IMR-90 (cell line): ENCODE results near the gene FBXW11. TPM values are rescaled to one million over a fixed set of nuclear protein-coding genes. Genes with fewer than 3 reads are reported as not detected.

Experiments used
- ATAC-seq: fragments of 200-7000 bp; cut with Tn5 transposase; 2 replicates; pipeline ENCODE4 v1.9.1; 2020; ENCODE audit warnings: low read depth, mild to moderate bottlenecking, moderate library complexity
- BruUV-seq: library from RNA; stranded (reverse); fragments of 400-500 nt; replicated peaks from 2 replicates; lab custom pipeline; 2021; lab: Mats Ljungman, UMichigan
- CTCF ChIA-PET: fragments of 300-600 bp; formaldehyde crosslinking; extraction: SDS; loops from one replicate; lab custom pipeline; 2021; ENCODE audit warnings: antibody characterized with exemption; lab: Yijun Ruan, JAX
- POLR2A ChIA-PET: fragments of 300-600 bp; sonication (Branson Sonifier 250); formaldehyde crosslinking; loops from one replicate; lab custom pipeline; 2022; ENCODE audit warnings: antibody characterized with exemption; ENCODE audit not compliant: unreplicated experiment; lab: Charles Lee
- DNase-seq: peaks from one replicate; pipeline ENCODE4 v3.0.0; 2013
- H2AFZ ChIP-seq: replicated peaks from 2 replicates; pipeline ENCODE3; 2013; ENCODE audit warnings: low read length, mild to moderate bottlenecking; ENCODE audit not compliant: poor library complexity
- H2AK5ac ChIP-seq: 2 replicates; pipeline ENCODE4 v1.6.1; 2013; ENCODE audit warnings: low read depth, low read length, inconsistent platforms
- H2AK9ac ChIP-seq: replicated peaks from 2 replicates; pipeline ENCODE3; 2013; ENCODE audit warnings: mild to moderate bottlenecking, low read depth, low read length, moderate library complexity; ENCODE audit not compliant: poor library complexity
- H2BK120ac ChIP-seq: 2 replicates; pipeline ENCODE4 v1.6.1; 2013; ENCODE audit warnings: low read depth, low read length, inconsistent platforms
- H2BK15ac ChIP-seq: 3 replicates; pipeline ENCODE4 v1.6.1; 2013; ENCODE audit warnings: low read depth, low read length, inconsistent platforms
- H2BK20ac ChIP-seq: 2 replicates; pipeline ENCODE4 v1.6.1; 2013; ENCODE audit warnings: low read depth, mild to moderate bottlenecking, inconsistent platforms, low read length, moderate library complexity
- H2BK5ac ChIP-seq: 2 replicates; pipeline ENCODE4 v1.6.1; 2013; ENCODE audit warnings: mild to moderate bottlenecking, low read depth, low read length, inconsistent platforms; ENCODE audit not compliant: poor library complexity, severe bottlenecking
- H3K14ac ChIP-seq: replicated peaks from 2 replicates; pipeline ENCODE4 v1.6.1; 2013; ENCODE audit warnings: low read depth, low read length, inconsistent platforms
- H3K18ac ChIP-seq: 2 replicates; pipeline ENCODE4 v1.6.1; 2013; ENCODE audit warnings: low read depth, low read length, control low read depth
- H3K23ac ChIP-seq: 2 replicates; pipeline ENCODE4 v1.6.1; 2013; ENCODE audit warnings: low read depth, low read length, inconsistent platforms
- H3K27ac ChIP-seq: 2 replicates; pipeline ENCODE4 v1.5.1; 2013; ENCODE audit warnings: mild to moderate bottlenecking, control low read depth, low read length; ENCODE audit not compliant: insufficient read depth
- H3K27me3 ChIP-seq: 2 replicates; pipeline ENCODE4 v1.6.1; 2013; ENCODE audit warnings: low read length; ENCODE audit not compliant: control insufficient read depth, insufficient read depth
- H3K36me3 ChIP-seq: 2 replicates; pipeline ENCODE4 v1.6.1; 2013; ENCODE audit warnings: low read length, mixed read lengths; ENCODE audit not compliant: control insufficient read depth, insufficient read depth
- H3K4ac ChIP-seq: 2 replicates; pipeline ENCODE4 v1.6.1; 2013; ENCODE audit warnings: low read depth, low read length, inconsistent platforms
- H3K4me1 ChIP-seq: 2 replicates; pipeline ENCODE4 v1.6.1; 2013; ENCODE audit warnings: low read length, mixed read lengths; ENCODE audit not compliant: control insufficient read depth, insufficient read depth
- H3K4me2 ChIP-seq: 2 replicates; pipeline ENCODE4 v1.6.1; 2013; ENCODE audit warnings: low read depth, mild to moderate bottlenecking, control low read depth, low read length, moderate library complexity
- H3K4me3 ChIP-seq: 2 replicates; pipeline ENCODE4 v1.5.1; 2013; ENCODE audit warnings: low read depth, mild to moderate bottlenecking, control low read depth, low read length, moderate library complexity; ENCODE audit not compliant: insufficient read depth
- H3K56ac ChIP-seq: 2 replicates; pipeline ENCODE4 v1.6.1; 2013; ENCODE audit warnings: low read length, inconsistent platforms; ENCODE audit not compliant: insufficient read depth; ENCODE audit errors: extremely low read depth
- H3K79me1 ChIP-seq, 2 experiments: 2 replicates each; pipeline ENCODE4 v1.6.1; 2013; ENCODE audit warnings: low read length in 2 of 2, inconsistent platforms in 1 of 2, low read depth in 1 of 2
- H3K9ac ChIP-seq: 2 replicates; pipeline ENCODE4 v1.6.1; 2013; ENCODE audit warnings: low read depth, low read length, control low read depth
- H3K9me1 ChIP-seq: 2 replicates; pipeline ENCODE4 v1.6.1; 2013; ENCODE audit warnings: low read length, inconsistent platforms; ENCODE audit not compliant: insufficient read depth
- H3K9me3 ChIP-seq: 2 replicates; pipeline ENCODE4 v1.6.1; 2013; ENCODE audit warnings: low read length; ENCODE audit not compliant: control insufficient read depth, insufficient read depth
- H4K20me1 ChIP-seq: 2 replicates; pipeline ENCODE4 v1.6.1; 2013; ENCODE audit warnings: low read length, inconsistent platforms; ENCODE audit not compliant: insufficient read depth
- H4K5ac ChIP-seq: 2 replicates; pipeline ENCODE4 v1.6.1; 2013; ENCODE audit warnings: mild to moderate bottlenecking, low read depth, low read length, control low read depth
- H4K8ac ChIP-seq, 2 experiments: 2 replicates each; pipeline ENCODE4 v1.6.1; 2013; ENCODE audit warnings: low read depth in 2 of 2, low read length in 2 of 2, control low read depth in 1 of 2, inconsistent platforms in 1 of 2
- H4K91ac ChIP-seq: 2 replicates; pipeline ENCODE4 v1.6.1; 2013; ENCODE audit warnings: low read depth, low read length, inconsistent platforms; ENCODE audit not compliant: insufficient read depth
- BHLHE40 ChIP-seq: fragments of 150-350 bp; IDR thresholded peaks from 2 replicates; pipeline ENCODE4 v1.6.1; 2016; ENCODE audit warnings: mild to moderate bottlenecking, low read depth, low read length
- CHD1 ChIP-seq: IDR thresholded peaks from 2 replicates; pipeline ENCODE4 v1.6.1; 2012; ENCODE audit warnings: low read depth, low read length, improper control_type of control experiment
- FOS ChIP-seq: fragments of 150-350 bp; IDR thresholded peaks from 2 replicates; pipeline ENCODE4 v1.6.1; 2016; ENCODE audit warnings: low read depth, low read length
- MAFK ChIP-seq: IDR thresholded peaks from 2 replicates; pipeline ENCODE4 v1.6.1; 2012; ENCODE audit warnings: low read depth, low read length, improper control_type of control experiment
- NFE2L2 ChIP-seq: fragments of 150-350 bp; IDR thresholded peaks from 2 replicates; pipeline ENCODE4 v1.6.1; 2016; ENCODE audit warnings: low read depth, mild to moderate bottlenecking, low read length
- POLR2A ChIP-seq: IDR thresholded peaks from 2 replicates; pipeline ENCODE4 v1.6.1; 2012; ENCODE audit warnings: mild to moderate bottlenecking, low read depth, low read length
- RAD21 ChIP-seq: IDR thresholded peaks from 2 replicates; pipeline ENCODE4 v1.6.1; 2012; ENCODE audit warnings: low read length, improper control_type of control experiment
- RCOR1 ChIP-seq: IDR thresholded peaks from 2 replicates; pipeline ENCODE4 v1.6.1; 2012; ENCODE audit warnings: mild to moderate bottlenecking, low read length, improper control_type of control experiment; ENCODE audit not compliant: insufficient replicate concordance
- RFX5 ChIP-seq: IDR thresholded peaks from 2 replicates; pipeline ENCODE4 v1.8.0; 2012; ENCODE audit warnings: low read depth, mild to moderate bottlenecking, low read length, moderate library complexity
- SMC3 ChIP-seq: fragments of 150-350 bp; IDR thresholded peaks from 2 replicates; pipeline ENCODE4 v1.6.1; 2016; ENCODE audit warnings: low read depth, mild to moderate bottlenecking, antibody characterized with exemption, low read length, moderate library complexity
- USF2 ChIP-seq: fragments of 150-350 bp; IDR thresholded peaks from 2 replicates; pipeline ENCODE4 v1.6.1; 2017; ENCODE audit warnings: mild to moderate bottlenecking, antibody characterized with exemption, low read length, low read depth
- WGBS, 2 experiments: methylation state at CpG; one replicate each; pipeline versions ENCODE4 v1.1.5 to v1.1.7; 2013; ENCODE audit warnings: missing lambda C conversion rate in 2 of 2; ENCODE audit not compliant: insufficient read length in 1 of 2; ENCODE audit errors: extremely low coverage in 2 of 2; 5-methylcytosine and 5-hydroxymethylcytosine counted together
- dilution Hi-C: fragments of 300-500 bp; cut with HindIII; formaldehyde crosslinking; loops from one replicate; pipeline ENCODE4 v1.14.3; 2018; ENCODE audit warnings: low sequenced_read_pairs; ENCODE audit not compliant: unreplicated experiment
- in situ Hi-C: fragments of 300-500 bp; cut with MboI; formaldehyde crosslinking; loops from 3 replicates; pipeline ENCODE4 v1.14.3; 2019; ENCODE audit warnings: low sequenced_read_pairs, inconsistent platforms, mixed read lengths
- intact Hi-C: fragments of 100-400 bp; cut with micrococcal nuclease; formaldehyde crosslinking; loops from 2 replicates; pipeline ENCODE4 v1.10.0; 2022
- polyA plus RNA-seq, 3 experiments: library from polyadenylated mRNA; depleted of rRNA; stranded (reverse); fragments of >200 nt; gene quantifications; 2 replicates each; pipeline ENCODE4 v1.2.3, GENCODE V29; 2012; ENCODE audit warnings: low replicate concordance in 1 of 3
- total RNA-seq: library from RNA; depleted of rRNA; stranded (reverse); fragments of >200 nt; gene quantifications from 2 replicates; pipeline ENCODE4 v1.2.3, GENCODE V29; 2012
- TF ChIP-seq, protein P1 (sequence below): fragments of 150-350 bp; IDR thresholded peaks from 2 replicates; pipeline ENCODE4 v1.6.1; 2016; ENCODE audit warnings: low read depth, mild to moderate bottlenecking, low read length, moderate library complexity, borderline replicate concordance
- TF ChIP-seq, protein P2 (sequence below): conservative IDR thresholded peaks from 2 replicates; pipeline ENCODE4 v1.5.1; 2012; ENCODE audit warnings: mild to moderate bottlenecking, low read depth, low read length, improper control_type of control experiment

FBXW11 gene
- total and polyA plus RNA-seq, 2 of the 4 experiments (the other 2 are of a cell fraction), result 34.3 to 97.1 TPM

GRCh38 chr5:171842777-171843328 lies 163.6 kb downstream of the FBXW11 start:
- H3K9me3 ChIP-seq, result no peaks in the 10 kb centered on the region
- no peak overlapping the region for H3K4ac ChIP-seq
- H2BK15ac ChIP-seq, result no peak overlapping the region
- no peak for TF ChIP-seq RFX5
- no peak for TF ChIP-seq RCOR1
- TF ChIP-seq NFE2L2, result no peak
- TF ChIP-seq CHD1, result no peak
- no peak for TF ChIP-seq RAD21
- no peak for TF ChIP-seq BHLHE40
- TF ChIP-seq, protein P1, sequence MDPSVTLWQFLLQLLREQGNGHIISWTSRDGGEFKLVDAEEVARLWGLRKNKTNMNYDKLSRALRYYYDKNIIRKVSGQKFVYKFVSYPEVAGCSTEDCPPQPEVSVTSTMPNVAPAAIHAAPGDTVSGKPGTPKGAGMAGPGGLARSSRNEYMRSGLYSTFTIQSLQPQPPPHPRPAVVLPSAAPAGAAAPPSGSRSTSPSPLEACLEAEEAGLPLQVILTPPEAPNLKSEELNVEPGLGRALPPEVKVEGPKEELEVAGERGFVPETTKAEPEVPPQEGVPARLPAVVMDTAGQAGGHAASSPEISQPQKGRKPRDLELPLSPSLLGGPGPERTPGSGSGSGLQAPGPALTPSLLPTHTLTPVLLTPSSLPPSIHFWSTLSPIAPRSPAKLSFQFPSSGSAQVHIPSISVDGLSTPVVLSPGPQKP, result no peak
- TF ChIP-seq MAFK, result no peak
- no peak for TF ChIP-seq POLR2A
- no peak for TF ChIP-seq USF2
- TF ChIP-seq SMC3, result no peak
- TF ChIP-seq FOS, result no peak
- TF ChIP-seq, protein P2, sequence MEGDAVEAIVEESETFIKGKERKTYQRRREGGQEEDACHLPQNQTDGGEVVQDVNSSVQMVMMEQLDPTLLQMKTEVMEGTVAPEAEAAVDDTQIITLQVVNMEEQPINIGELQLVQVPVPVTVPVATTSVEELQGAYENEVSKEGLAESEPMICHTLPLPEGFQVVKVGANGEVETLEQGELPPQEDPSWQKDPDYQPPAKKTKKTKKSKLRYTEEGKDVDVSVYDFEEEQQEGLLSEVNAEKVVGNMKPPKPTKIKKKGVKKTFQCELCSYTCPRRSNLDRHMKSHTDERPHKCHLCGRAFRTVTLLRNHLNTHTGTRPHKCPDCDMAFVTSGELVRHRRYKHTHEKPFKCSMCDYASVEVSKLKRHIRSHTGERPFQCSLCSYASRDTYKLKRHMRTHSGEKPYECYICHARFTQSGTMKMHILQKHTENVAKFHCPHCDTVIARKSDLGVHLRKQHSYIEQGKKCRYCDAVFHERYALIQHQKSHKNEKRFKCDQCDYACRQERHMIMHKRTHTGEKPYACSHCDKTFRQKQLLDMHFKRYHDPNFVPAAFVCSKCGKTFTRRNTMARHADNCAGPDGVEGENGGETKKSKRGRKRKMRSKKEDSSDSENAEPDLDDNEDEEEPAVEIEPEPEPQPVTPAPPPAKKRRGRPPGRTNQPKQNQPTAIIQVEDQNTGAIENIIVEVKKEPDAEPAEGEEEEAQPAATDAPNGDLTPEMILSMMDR, result no peak
- CTCF ChIA-PET, result no interaction called here
- H4K5ac ChIP-seq, result no peak overlapping the region
- no peak overlapping the region for H3K14ac ChIP-seq
- H3K4me3 ChIP-seq, result no peak overlapping the region
- no peak overlapping the region for H2AK5ac ChIP-seq
- H3K79me1 ChIP-seq, result no peaks in the 10 kb centered on the region
- H3K36me3 ChIP-seq, result no peaks in the 10 kb centered on the region
- 0 out of 2 replicates have a peak, but pooled peaks cover 2% of the 10 kb centered on the region for H3K9me1 ChIP-seq
- no peak overlapping the region for H3K4me2 ChIP-seq
- no peaks in the 10 kb centered on the region for H3K4me1 ChIP-seq
- H2AK9ac ChIP-seq, result no peak overlapping the region
- no peak overlapping the region for H2BK120ac ChIP-seq
- H3K18ac ChIP-seq, result no peak overlapping the region
- H2BK20ac ChIP-seq, result no peak overlapping the region
- DNase-seq, result no peak
- ATAC-seq, result no peak
- no peak overlapping the region for H4K8ac ChIP-seq
- no peak overlapping the region for H4K91ac ChIP-seq
- no peak overlapping the region for H3K9ac ChIP-seq
- no peak overlapping the region for H2BK5ac ChIP-seq
- H4K20me1 ChIP-seq, result no peaks in the 10 kb centered on the region
- POLR2A ChIA-PET, result no interaction called here
- H3K23ac ChIP-seq, result no peak overlapping the region
- intact Hi-C loops (no loop called here), in situ Hi-C loops (no loop called here), dilution Hi-C loops (no loop called here)
- no peak overlapping the region for H2AFZ ChIP-seq
- no TSS peak for BruUV-seq
- no peaks in the 10 kb centered on the region for H3K27me3 ChIP-seq
- no peak overlapping the region for H3K27ac ChIP-seq
- WGBS, 2 experiments, result 90% methylated on average over 2 of the region's 5 CpGs; no CpG with 5 or more reads in 1 of the 2 experiments
- H3K56ac ChIP-seq, result no peak overlapping the region
